Right lobe of liver (tissue), 4 donors: ENCODE measurements around the gene RAB40AL.

Experiments
- CTCF ChIP-seq, 4 donors: fragments of 200-600 bp in 3 of 4; fragments of 450-650 bp in 1 of 4; IDR thresholded peaks; one replicate each; pipeline versions ENCODE4 v1.5.1 to v1.8.0; 2016 to 2022; ENCODE audit warnings: antibody characterized with exemption in 4 of 4, mild to moderate bottlenecking in 2 of 4
- POLR2A ChIP-seq: fragments of 450-650 bp; IDR thresholded peaks from one replicate; pipeline ENCODE4 v1.6.1; 2017; ENCODE audit warnings: antibody characterized with exemption, mild to moderate bottlenecking
- donor health status: DM: no; HTN: no; CAD: no.
- donor health status: DM: no; HTN: no; CAD: no.
- donor health status: DM: no; HTN: yes; CAD: no.

- TF ChIP-seq CTCF (IDR thresholded peaks at IDR 0.05) (no peak), POLR2A (no peak)
Observed at GRCh38 chrX:102958794-102959193, 21.7 kb downstream of the RAB40AL start.
